GM12892 (cell line): Measurements from ENCODE around the gene LHFPL6.

Experiments used
- POLR2A ChIP-seq: IDR thresholded peaks from 2 replicates; pipeline ENCODE4 v1.6.1; 2011; ENCODE audit warnings: low read depth, low read length, control low read depth
- POLR2AphosphoS5 ChIP-seq: IDR thresholded peaks from 2 replicates; pipeline ENCODE4 v1.6.1; 2011; ENCODE audit warnings: low read depth, low read length, control low read depth

GRCh38 chr13:39373145-39373544, 229.8 kb downstream of the LHFPL6 start:
- TF ChIP-seq POLR2AphosphoS5 (no peak), POLR2A (no peak)
